H9 (cell line): ENCODE measurements around the gene OGFOD3. TPM values are rescaled to one million over a fixed set of nuclear protein-coding genes. Genes with fewer than 3 reads are reported as not detected.
A peak's percentile ranks its signal among the peaks of the same experiment; 100 is the strongest.

ENCODE experiments used
- DNase-seq: peaks from one replicate; pipeline ENCODE4 v3.0.0-alpha.2; 2017
- H2AFZ ChIP-seq: one replicate; pipeline ENCODE4 v1.6.1; 2013; ENCODE audit warnings: mild to moderate bottlenecking, low read length, control low read depth, moderate library complexity
- H2AK5ac ChIP-seq: 2 replicates; pipeline ENCODE4 v1.6.1; 2013; ENCODE audit warnings: low read length, control low read depth, mixed read lengths; ENCODE audit not compliant: insufficient read length
- H2BK120ac ChIP-seq: one replicate; pipeline ENCODE4 v1.6.1; 2013; ENCODE audit warnings: low read depth, mild to moderate bottlenecking, low read length, control low read depth, inconsistent platforms; ENCODE audit not compliant: poor library complexity, severe bottlenecking
- H2BK12ac ChIP-seq: 2 replicates; pipeline ENCODE4 v1.6.1; 2013; ENCODE audit warnings: low read length, control low read depth, mixed read lengths, low read depth; ENCODE audit not compliant: insufficient read length
- H2BK15ac ChIP-seq: 2 replicates; pipeline ENCODE4 v1.6.1; 2013; ENCODE audit warnings: low read depth, low read length, control low read depth
- H2BK20ac ChIP-seq: one replicate; pipeline ENCODE4 v1.6.1; 2013; ENCODE audit warnings: low read depth, mild to moderate bottlenecking, low read length, control low read depth, inconsistent platforms; ENCODE audit not compliant: poor library complexity, severe bottlenecking
- H2BK5ac ChIP-seq: 2 replicates; pipeline ENCODE4 v1.6.1; 2013; ENCODE audit warnings: low read length, control low read depth, mixed read lengths; ENCODE audit not compliant: insufficient read length
- H3K14ac ChIP-seq: 2 replicates; pipeline ENCODE4 v1.6.1; 2013; ENCODE audit warnings: low read length, control low read depth; ENCODE audit not compliant: insufficient read depth
- H3K18ac ChIP-seq: 2 replicates; pipeline ENCODE4 v1.6.1; 2013; ENCODE audit warnings: low read depth, mild to moderate bottlenecking, mixed read lengths, low read length, control low read depth; ENCODE audit not compliant: insufficient read length
- H3K23ac ChIP-seq: 2 replicates; pipeline ENCODE4 v1.6.1; 2013; ENCODE audit warnings: low read length, control low read depth, mixed read lengths, low read depth; ENCODE audit not compliant: insufficient read length
- H3K23me2 ChIP-seq: 2 replicates; pipeline ENCODE4 v1.6.1; 2013; ENCODE audit warnings: low read depth, mild to moderate bottlenecking, mixed read lengths, low read length, control low read depth; ENCODE audit not compliant: insufficient read length, poor library complexity, severe bottlenecking
- H3K27ac ChIP-seq: 2 replicates; pipeline ENCODE4 v1.5.1; 2013; ENCODE audit warnings: low read length, control low read depth, mixed read lengths, low read depth; ENCODE audit not compliant: insufficient read length
- H3K27me3 ChIP-seq: 2 replicates; pipeline ENCODE4 v1.6.1; 2013; ENCODE audit warnings: low read length, control low read depth, inconsistent platforms; ENCODE audit not compliant: insufficient read depth
- H3K4ac ChIP-seq: 2 replicates; pipeline ENCODE4 v1.6.1; 2013; ENCODE audit warnings: low read depth, mild to moderate bottlenecking, control low read depth, inconsistent platforms, low read length, moderate library complexity
- H3K4me1 ChIP-seq: 2 replicates; pipeline ENCODE4 v1.6.1; 2013; ENCODE audit warnings: low read length, control low read depth, inconsistent platforms; ENCODE audit not compliant: insufficient read depth
- H3K4me2 ChIP-seq: 2 replicates; pipeline ENCODE4 v1.6.1; 2013; ENCODE audit warnings: low read length, control low read depth, mixed read lengths; ENCODE audit not compliant: insufficient read length, insufficient read depth
- H3K56ac ChIP-seq: 2 replicates; pipeline ENCODE4 v1.6.1; 2013; ENCODE audit warnings: low read depth, mild to moderate bottlenecking, mixed read lengths, low read length, control low read depth; ENCODE audit not compliant: insufficient read length
- H3K79me1 ChIP-seq: 2 replicates; pipeline ENCODE4 v1.6.1; 2013; ENCODE audit warnings: low read depth, mild to moderate bottlenecking, moderate library complexity, low read length, control low read depth, inconsistent platforms; ENCODE audit not compliant: insufficient read depth, poor library complexity, severe bottlenecking
- H3K79me2 ChIP-seq: 2 replicates; pipeline ENCODE4 v1.6.1; 2013; ENCODE audit warnings: low read length, control low read depth, inconsistent platforms; ENCODE audit not compliant: insufficient read depth
- H3K9ac ChIP-seq: 2 replicates; pipeline ENCODE4 v1.6.1; 2013; ENCODE audit warnings: low read length, control low read depth, mixed read lengths; ENCODE audit not compliant: insufficient read length; ENCODE audit errors: extremely low read depth
- H3K9me3 ChIP-seq: one replicate; pipeline ENCODE4 v1.6.1; 2013; ENCODE audit warnings: low read depth, low read length, inconsistent platforms; ENCODE audit not compliant: control insufficient read depth
- H3T11ph ChIP-seq: one replicate; pipeline ENCODE4 v1.6.1; 2013; ENCODE audit warnings: mild to moderate bottlenecking, low read length, control low read depth, inconsistent platforms
- H4K20me1 ChIP-seq: one replicate; pipeline ENCODE4 v1.6.1; 2013; ENCODE audit not compliant: control insufficient read depth, insufficient read length, insufficient read depth
- H4K5ac ChIP-seq: 2 replicates; pipeline ENCODE4 v1.6.1; 2013; ENCODE audit warnings: low read depth, mild to moderate bottlenecking, mixed read lengths, low read length, control low read depth; ENCODE audit not compliant: insufficient read length
- H4K8ac ChIP-seq: replicated peaks from 2 replicates; pipeline ENCODE4 v1.6.1; 2013; ENCODE audit warnings: low read length, control low read depth, mixed read lengths, low read depth; ENCODE audit not compliant: insufficient read length
- H4K91ac ChIP-seq: 2 replicates; pipeline ENCODE4 v1.6.1; 2013; ENCODE audit warnings: low read depth, mild to moderate bottlenecking, moderate library complexity, mixed read lengths, low read length, control low read depth; ENCODE audit not compliant: insufficient read length
- H3K27ac Mint-ChIP-seq, 3 experiments: 2 replicates in 2 of 3; 3 replicates in 1 of 3; pipeline ENCODE4 v1.8.0; 2020 to 2021; ENCODE audit warnings: mixed read lengths in 3 of 3, mild to moderate bottlenecking in 1 of 3, moderate library complexity in 1 of 3
- H3K27me3 Mint-ChIP-seq: 2 replicates; pipeline ENCODE4 v1.8.0; 2021; ENCODE audit warnings: low read depth, mild to moderate bottlenecking, moderate library complexity, mixed read lengths
- H3K36me3 Mint-ChIP-seq, 3 experiments: 2 replicates in 2 of 3; 3 replicates in 1 of 3; pipeline ENCODE4 v1.8.0; 2020 to 2021; ENCODE audit warnings: low read depth in 3 of 3, mixed read lengths in 3 of 3; ENCODE audit not compliant: insufficient read depth in 1 of 3
- H3K4me1 Mint-ChIP-seq, 2 experiments: 2 replicates each; pipeline ENCODE4 v1.8.0; 2020; ENCODE audit warnings: mixed read lengths in 2 of 2
- H3K4me3 Mint-ChIP-seq, 2 experiments: 2 replicates in 1 of 2; 3 replicates in 1 of 2; pipeline ENCODE4 v1.8.0; 2020 to 2021; ENCODE audit warnings: mild to moderate bottlenecking in 2 of 2, mixed read lengths in 2 of 2, moderate library complexity in 1 of 2
- H3K9me3 Mint-ChIP-seq, 2 experiments: 2 replicates in 1 of 2; 3 replicates in 1 of 2; pipeline ENCODE4 v1.8.0; 2020; ENCODE audit warnings: mild to moderate bottlenecking in 2 of 2, mixed read lengths in 2 of 2, moderate library complexity in 1 of 2
- WGBS: extraction: QIAGEN DNeasy Blood & Tissue Kit; methylation state at CpG from one replicate; pipeline ENCODE4 v1.1.7; 2013; ENCODE audit warnings: missing lambda C conversion rate, low lambda C conversion rate, mixed read lengths; ENCODE audit not compliant: insufficient read length; ENCODE audit errors: extremely low coverage; 5-methylcytosine and 5-hydroxymethylcytosine counted together
- total RNA-seq: library from RNA; stranded (reverse); gene quantifications from 2 replicates; pipeline ENCODE4 v1.2.1, GENCODE V29; 2021
- TF ChIP-seq, protein P1 (sequence below): fragments of 200-600 bp; sonication (generic); conservative IDR thresholded peaks from 3 replicates; pipeline ENCODE4 v1.8.0; 2021; ENCODE audit warnings: antibody characterized with exemption, mild to moderate bottlenecking

The OGFOD3 gene
- total RNA-seq, 1 experiment from 2014 or later, result 27.8 TPM

GRCh38 chr17:82447876-82448275, 29.5 kb upstream of the OGFOD3 start:
- Mint-ChIP-seq H3K4me1 (peaks cover 5 to 17% of the 10 kb centered on the region in 2 experiments), H3K27me3 (peaks cover 16% of the 10 kb centered on the region), H3K9me3 (peaks cover 5 to 17% of the 10 kb centered on the region in 2 experiments; a peak in 4 of 5 replicates), H3K27ac (no peak overlapping the region), H3K36me3 (peaks cover 10 to 26% (median 23%) of the 10 kb centered on the region in 3 experiments), H3K4me3 (peak overlapping the region in 1 of 2 experiments; percentile 40; a peak in 1 of 5 replicates)
- no peak overlapping the region for H3K27ac ChIP-seq
- H3K23ac ChIP-seq, result no peak overlapping the region
- H3T11ph ChIP-seq, result no peak overlapping the region
- H3K56ac ChIP-seq, result no peak overlapping the region
- no peak overlapping the region for H3K18ac ChIP-seq
- H3K79me2 ChIP-seq, result no peaks in the 10 kb centered on the region
- no CpG with 5 or more reads among the region's 11 CpGs for WGBS
- no peak overlapping the region for H3K4me2 ChIP-seq
- DNase-seq, result no peak
- H3K4me1 ChIP-seq, result no peaks in the 10 kb centered on the region; the same call in 1 of the 2 replicates
- no peak overlapping the region for H2AK5ac ChIP-seq
- no peak overlapping the region for H3K14ac ChIP-seq
- no peak overlapping the region for H2BK20ac ChIP-seq
- peak overlapping the region; percentile 57; the same call in 1 of the 2 replicates for H2BK15ac ChIP-seq
- no peaks in the 10 kb centered on the region for H3K23me2 ChIP-seq
- H3K9me3 ChIP-seq, result no peaks in the 10 kb centered on the region
- no peak overlapping the region for H2BK5ac ChIP-seq
- no peak overlapping the region for H4K8ac ChIP-seq
- H3K27me3 ChIP-seq, result no peaks in the 10 kb centered on the region
- H2BK12ac ChIP-seq, result no peak overlapping the region
- no peaks in the 10 kb centered on the region for H4K20me1 ChIP-seq
- no peak overlapping the region for H4K91ac ChIP-seq
- no peak overlapping the region for H3K4ac ChIP-seq
- H2AFZ ChIP-seq, result no peak overlapping the region
- no peaks in the 10 kb centered on the region for H3K79me1 ChIP-seq
- TF ChIP-seq, protein P1, sequence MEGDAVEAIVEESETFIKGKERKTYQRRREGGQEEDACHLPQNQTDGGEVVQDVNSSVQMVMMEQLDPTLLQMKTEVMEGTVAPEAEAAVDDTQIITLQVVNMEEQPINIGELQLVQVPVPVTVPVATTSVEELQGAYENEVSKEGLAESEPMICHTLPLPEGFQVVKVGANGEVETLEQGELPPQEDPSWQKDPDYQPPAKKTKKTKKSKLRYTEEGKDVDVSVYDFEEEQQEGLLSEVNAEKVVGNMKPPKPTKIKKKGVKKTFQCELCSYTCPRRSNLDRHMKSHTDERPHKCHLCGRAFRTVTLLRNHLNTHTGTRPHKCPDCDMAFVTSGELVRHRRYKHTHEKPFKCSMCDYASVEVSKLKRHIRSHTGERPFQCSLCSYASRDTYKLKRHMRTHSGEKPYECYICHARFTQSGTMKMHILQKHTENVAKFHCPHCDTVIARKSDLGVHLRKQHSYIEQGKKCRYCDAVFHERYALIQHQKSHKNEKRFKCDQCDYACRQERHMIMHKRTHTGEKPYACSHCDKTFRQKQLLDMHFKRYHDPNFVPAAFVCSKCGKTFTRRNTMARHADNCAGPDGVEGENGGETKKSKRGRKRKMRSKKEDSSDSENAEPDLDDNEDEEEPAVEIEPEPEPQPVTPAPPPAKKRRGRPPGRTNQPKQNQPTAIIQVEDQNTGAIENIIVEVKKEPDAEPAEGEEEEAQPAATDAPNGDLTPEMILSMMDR, result no peak
- H3K9ac ChIP-seq, result no peak overlapping the region
- H4K5ac ChIP-seq, result no peak overlapping the region
- no peak overlapping the region for H2BK120ac ChIP-seq
